ENCODE measurements around the gene ATAD3B. TPM values are rescaled to one million over a fixed set of nuclear protein-coding genes. Genes with fewer than 3 reads are reported as not detected.
A peak's percentile ranks its signal among the peaks of the same experiment; 100 is the strongest.
"Not testable (repeated sequence)": the region's sequence is repeated elsewhere in the genome, so short reads cannot be mapped to it uniquely, and the experiment has no call there.

Gene ATAD3B
- total RNA-seq, 2 experiments from 2014 or later = 26.5 to 34.6 TPM

DNA sequence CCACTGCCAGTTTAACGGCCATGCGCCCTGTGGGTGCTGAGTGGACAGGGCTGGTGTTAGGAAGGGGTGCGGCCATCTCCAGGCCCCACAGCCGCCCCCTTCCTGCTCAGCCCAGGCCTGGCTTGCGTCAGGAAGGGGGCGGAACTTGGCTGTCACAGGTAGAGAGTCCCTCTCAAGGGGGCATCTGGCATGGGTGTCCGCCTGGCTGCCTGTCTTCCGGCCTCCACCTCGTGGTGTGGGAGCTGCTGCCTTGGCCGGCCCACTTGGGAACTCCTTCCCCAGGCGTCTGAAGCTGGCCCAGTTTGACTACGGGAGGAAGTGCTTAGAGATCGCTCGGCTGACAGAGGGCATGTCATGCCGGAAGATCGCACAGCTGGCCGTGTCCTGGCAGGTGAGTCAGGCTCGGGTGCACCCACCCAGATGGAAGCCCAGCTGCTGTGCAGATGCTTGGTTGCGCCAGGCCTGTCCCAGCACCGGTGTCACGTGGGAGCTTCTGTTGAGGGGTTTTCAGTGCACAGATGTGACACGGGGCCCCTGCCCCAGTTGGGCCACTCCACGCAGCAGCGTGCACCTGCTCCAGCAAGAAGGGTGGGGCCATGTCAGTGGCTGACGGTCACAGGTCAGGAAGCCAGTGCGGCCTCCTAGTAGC is 9.1 kb upstream of the ATAD3B start:
- H3K4me1 Mint-ChIP-seq = peaks cover 2% of the 10 kb centered on the region
- H3K4me3 Mint-ChIP-seq = peak overlapping the region; percentile 36
- H3K9me3 Mint-ChIP-seq = no peaks in the 10 kb centered on the region
- no peaks in the 10 kb centered on the region for H3K36me3 Mint-ChIP-seq (ENCODE audit: low read depth)
- POLR2A ChIA-PET = no interaction called here
- DNase-seq = no peak
- H3K27ac Mint-ChIP-seq = peak overlapping the region; percentile 66
- peaks cover 2% of the 10 kb centered on the region for H3K27me3 Mint-ChIP-seq
- CTCF ChIA-PET = no interaction called here

DNA sequence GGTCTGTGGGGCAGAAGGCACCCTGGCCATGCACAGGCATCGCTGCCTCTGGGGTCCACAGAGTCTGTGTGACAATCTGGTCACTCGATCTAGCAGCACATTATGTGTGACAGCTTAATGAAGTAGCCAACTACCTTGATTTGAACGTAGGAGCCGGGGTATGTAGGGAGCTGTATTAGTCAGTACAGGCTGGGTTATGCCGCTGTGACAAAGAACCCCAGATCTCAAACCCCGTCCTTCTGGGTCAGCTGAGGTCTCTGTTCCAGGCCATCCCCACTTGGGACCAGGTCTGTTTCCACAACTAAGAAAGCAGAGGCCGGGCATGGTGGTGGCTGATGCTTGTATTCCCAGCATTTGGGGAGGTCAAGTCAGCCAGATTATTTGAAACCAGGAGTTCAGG is 8.3 kb upstream of the ATAD3B start:
- ChIA-PET CTCF (no interaction called here), POLR2A (no interaction called here)
- no peak for DNase-seq
- Mint-ChIP-seq H3K36me3 (ENCODE audit: low read depth) (no peaks in the 10 kb centered on the region), H3K27me3 (peaks cover 2% of the 10 kb centered on the region), H3K4me3 (no peak overlapping the region), H3K9me3 (no peaks in the 10 kb centered on the region), H3K4me1 (peaks cover 2% of the 10 kb centered on the region), H3K27ac (no peak overlapping the region)

DNA sequence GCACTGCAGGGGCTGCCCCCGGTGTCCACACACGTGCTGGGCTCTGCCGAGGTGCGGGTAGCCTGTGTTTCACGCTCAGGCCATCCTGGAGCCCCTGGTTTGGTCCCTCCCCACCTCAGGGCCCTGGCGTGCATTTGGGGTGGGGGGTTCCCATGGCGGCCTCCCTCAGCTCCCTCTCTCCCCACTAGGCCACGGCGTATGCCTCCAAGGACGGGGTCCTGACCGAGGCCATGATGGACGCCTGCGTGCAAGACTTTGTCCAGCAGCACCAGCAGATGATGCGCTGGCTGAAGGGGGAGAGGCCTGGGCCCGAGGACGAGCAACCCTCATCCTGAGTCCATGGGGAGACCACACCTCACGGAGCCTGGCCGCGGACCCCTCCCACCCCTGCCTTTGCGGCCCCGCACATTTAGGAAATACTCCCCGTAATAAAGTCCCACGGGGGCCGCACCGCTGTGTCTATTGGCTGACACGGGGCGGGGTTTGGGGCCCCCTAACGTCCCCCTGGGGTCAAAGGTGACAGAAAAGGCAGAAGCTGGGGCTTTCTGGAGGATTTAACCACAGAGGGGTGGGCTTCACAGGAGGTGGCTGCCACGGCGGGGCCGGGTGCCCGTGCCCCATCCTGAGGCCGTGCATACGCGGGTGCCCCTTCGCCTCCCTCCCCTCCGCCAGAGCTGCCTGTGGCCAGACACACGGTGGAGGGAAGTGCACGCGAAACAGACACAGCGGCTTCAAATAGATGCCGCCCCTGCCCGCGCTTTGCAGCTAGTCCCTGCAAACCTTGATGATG is 3.2 kb upstream of the ATAD3B start:
- H3K4me3 Mint-ChIP-seq; DNase-seq; CTCF ChIA-PET; H3K9me3 Mint-ChIP-seq; H3K36me3 Mint-ChIP-seq (ENCODE audit: low read depth); H3K27me3 Mint-ChIP-seq; POLR2A ChIA-PET; H3K27ac Mint-ChIP-seq: not testable (repeated sequence)
- peaks cover 24% of the 10 kb centered on the region for H3K4me1 Mint-ChIP-seq

DNA sequence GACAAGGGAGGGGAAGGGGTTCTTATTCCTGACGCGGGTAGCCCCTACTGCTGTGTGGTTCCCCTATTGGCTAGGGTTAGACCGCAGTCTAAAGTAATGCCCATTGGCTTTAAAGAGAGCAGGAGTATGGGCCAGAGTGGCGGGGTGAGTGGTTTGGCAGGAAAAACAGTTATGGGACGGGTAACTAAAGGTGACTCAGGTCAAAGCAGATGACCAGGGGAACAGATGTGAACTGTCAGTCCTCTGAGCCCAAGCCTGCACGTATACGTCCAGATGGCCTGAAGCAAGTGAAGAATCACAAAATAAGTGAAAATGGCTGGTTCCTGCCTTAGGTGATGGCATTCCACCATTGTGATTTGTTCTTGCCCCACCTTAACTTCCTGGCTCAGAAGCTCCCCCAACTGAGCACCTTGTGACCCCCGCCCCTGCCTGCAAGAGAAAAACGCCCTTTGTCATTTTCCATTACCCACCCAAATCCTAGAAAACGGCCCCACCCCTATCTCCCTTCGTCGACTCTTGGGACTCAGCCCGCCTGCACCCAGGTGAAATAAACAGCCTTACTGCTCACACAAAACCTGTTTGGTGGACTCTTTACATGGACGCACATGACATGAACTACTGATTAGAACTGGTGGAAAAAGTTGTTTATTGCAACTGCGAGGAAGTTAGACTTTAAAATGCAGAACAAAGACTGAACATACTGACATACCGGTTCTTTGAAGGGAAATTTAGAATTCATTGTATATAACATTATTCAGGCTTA is 758 bp upstream of the ATAD3B start:
- H3K4me1 Mint-ChIP-seq = peaks cover 26% of the 10 kb centered on the region
- ChIA-PET POLR2A (no interaction called here), CTCF (no interaction called here)
- peaks cover under 1% of the 10 kb centered on the region for H3K27me3 Mint-ChIP-seq
- H3K4me3 Mint-ChIP-seq = peak overlapping the region; percentile 81
- H3K27ac Mint-ChIP-seq = peak overlapping the region; percentile 83
- peak; percentile 23 for DNase-seq
- H3K9me3 Mint-ChIP-seq = no peaks in the 10 kb centered on the region
- no peaks in the 10 kb centered on the region for H3K36me3 Mint-ChIP-seq (ENCODE audit: low read depth)

DNA sequence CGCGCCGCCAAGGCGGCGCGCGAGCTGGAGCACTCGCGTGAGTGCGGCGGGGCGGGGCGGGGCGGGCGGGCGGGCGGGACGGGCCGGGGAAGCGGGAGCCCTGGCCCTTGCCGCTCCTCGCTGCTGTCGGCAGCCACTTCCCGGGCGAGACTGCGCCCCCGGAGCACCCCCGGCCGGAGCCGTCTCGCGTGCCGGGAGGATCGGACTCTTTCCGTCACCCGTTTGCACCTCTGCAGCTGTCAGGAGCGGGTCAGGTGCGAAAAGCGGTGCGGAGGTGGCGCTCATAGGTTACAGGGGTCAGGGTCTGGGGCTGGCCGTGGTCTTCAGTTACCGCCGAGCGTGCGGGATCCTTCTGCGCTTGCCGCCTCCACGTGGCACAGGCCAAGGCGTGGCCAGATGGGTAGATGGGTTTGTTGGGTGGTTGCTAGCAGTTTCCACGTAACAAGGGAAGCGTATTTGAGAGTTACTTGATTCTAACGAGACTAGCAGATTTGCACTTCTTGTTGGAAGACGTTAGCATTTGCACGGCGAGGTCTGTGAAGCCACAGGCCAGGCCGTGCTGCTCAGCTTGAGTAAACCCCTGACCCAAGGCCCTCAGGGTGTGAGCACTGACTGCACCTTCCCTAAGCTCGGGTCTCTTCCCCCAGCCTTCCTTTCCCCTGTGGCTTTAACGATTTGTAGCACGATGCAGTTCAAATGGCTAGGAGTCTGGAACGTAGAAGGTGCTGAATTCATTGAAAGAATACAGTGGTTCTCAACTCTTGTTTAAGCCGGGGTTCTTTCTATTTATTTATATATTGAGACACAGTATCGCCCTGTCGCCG is 700 bp downstream of the ATAD3B start:
- Mint-ChIP-seq H3K4me1 (peaks cover 26% of the 10 kb centered on the region), H3K4me3 (peak overlapping the region; percentile 77), H3K27ac (peak overlapping the region; percentile 85)
- POLR2A ChIA-PET; H3K36me3 Mint-ChIP-seq (ENCODE audit: low read depth); H3K9me3 Mint-ChIP-seq; CTCF ChIA-PET; H3K27me3 Mint-ChIP-seq; DNase-seq: not testable (repeated sequence)

GRCh38 chr1:1476011-1476410 is 4.4 kb downstream of the ATAD3B start:
- CTCF ChIA-PET, H3K9me3 Mint-ChIP-seq, POLR2A ChIA-PET: not testable (repeated sequence)

GRCh38 chr1:1477206-1477605 is 5.6 kb downstream of the ATAD3B start:
- CTCF ChIA-PET = no interaction called here
- Mint-ChIP-seq H3K4me3 (no peak overlapping the region), H3K36me3 (ENCODE audit: low read depth) (peaks cover 24% of the 10 kb centered on the region), H3K27me3 (no peaks in the 10 kb centered on the region), H3K27ac (no peak overlapping the region), H3K9me3 (no peaks in the 10 kb centered on the region), H3K4me1 (peaks cover 12% of the 10 kb centered on the region)
- no peak for DNase-seq
- POLR2A ChIA-PET = no interaction called here

More at GRCh38 chr1:1476011-1476410, 4.4 kb downstream of the ATAD3B start:
- H3K4me1 Mint-ChIP-seq = peaks cover 13% of the 10 kb centered on the region
- not testable (repeated sequence) for H3K27me3 Mint-ChIP-seq, H3K4me3 Mint-ChIP-seq, DNase-seq, H3K27ac Mint-ChIP-seq
- H3K36me3 Mint-ChIP-seq (ENCODE audit: low read depth) = peaks cover 19% of the 10 kb centered on the region

- Mint-ChIP-seq H3K4me1 (no peaks in the 10 kb centered on the region), H3K27me3 (no peaks in the 10 kb centered on the region), H3K27ac (no peak overlapping the region), H3K4me3 (no peak overlapping the region), H3K9me3 (no peaks in the 10 kb centered on the region), H3K36me3 (ENCODE audit: low read depth) (peaks cover 26% of the 10 kb centered on the region)
- ChIA-PET POLR2A (no interaction called here), CTCF (no interaction called here)
- no peak for DNase-seq
These were observed 8.3 kb downstream of the ATAD3B start for GRCh38 chr1:1479547-1480487.

- DNase-seq, H3K4me1 Mint-ChIP-seq, CTCF ChIA-PET, H3K9me3 Mint-ChIP-seq, H3K27ac Mint-ChIP-seq, POLR2A ChIA-PET, H3K4me3 Mint-ChIP-seq, H3K27me3 Mint-ChIP-seq: not testable (repeated sequence)
- peaks cover 26% of the 10 kb centered on the region for H3K36me3 Mint-ChIP-seq (ENCODE audit: low read depth)
These were observed 8.9 kb downstream of the ATAD3B start for GRCh38 chr1:1480488-1480867.

DNA sequence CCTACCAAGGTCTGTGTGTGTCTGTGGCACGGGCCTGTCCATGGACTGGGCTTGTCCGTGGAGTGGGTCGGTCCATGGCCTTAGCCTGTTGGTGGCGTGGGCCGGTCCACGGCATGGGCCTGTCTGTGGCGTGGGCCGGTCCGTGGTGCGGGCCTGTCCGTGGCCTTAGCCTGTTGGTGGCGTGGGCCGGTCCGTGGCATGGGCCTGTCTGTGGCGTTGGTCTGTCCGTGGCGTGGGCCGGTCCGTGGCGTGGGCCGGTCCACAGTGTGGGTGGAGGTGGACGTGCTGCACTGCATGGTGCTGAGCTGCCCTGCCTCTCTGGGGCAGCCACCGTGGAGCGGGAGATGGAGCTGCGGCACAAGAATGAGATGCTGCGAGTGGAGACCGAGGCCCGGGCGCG is 10.2 kb downstream of the ATAD3B start:
- H3K9me3 Mint-ChIP-seq, H3K27ac Mint-ChIP-seq, H3K4me1 Mint-ChIP-seq, POLR2A ChIA-PET, CTCF ChIA-PET, DNase-seq, H3K4me3 Mint-ChIP-seq, H3K27me3 Mint-ChIP-seq: not testable (repeated sequence)
- H3K36me3 Mint-ChIP-seq (ENCODE audit: low read depth) = peaks cover 26% of the 10 kb centered on the region

- Mint-ChIP-seq H3K4me1 (no peaks in the 10 kb centered on the region), H3K4me3 (no peak overlapping the region), H3K27me3 (no peaks in the 10 kb centered on the region), H3K36me3 (ENCODE audit: low read depth) (peaks cover 24% of the 10 kb centered on the region), H3K27ac (no peak overlapping the region), H3K9me3 (no peaks in the 10 kb centered on the region)
- ChIA-PET CTCF (no interaction called here), POLR2A (no interaction called here)
- DNase-seq = no peak
These were observed 11.3 kb downstream of the ATAD3B start for GRCh38 chr1:1482856-1483255.

GRCh38 chr1:1483714-1484113 is 12.1 kb downstream of the ATAD3B start:
- H3K4me1 Mint-ChIP-seq = no peaks in the 10 kb centered on the region
- POLR2A ChIA-PET = no interaction called here
- CTCF ChIA-PET = no interaction called here

More at GRCh38 chr1:1483714-1484113, 12.1 kb downstream of the ATAD3B start:
- Mint-ChIP-seq H3K27me3 (no peaks in the 10 kb centered on the region), H3K36me3 (ENCODE audit: low read depth) (peaks cover 28% of the 10 kb centered on the region), H3K9me3 (no peaks in the 10 kb centered on the region), H3K27ac (no peak overlapping the region), H3K4me3 (no peak overlapping the region)
- no peak for DNase-seq

All from activated CD4-positive, alpha-beta T cell treated with anti-CD3 and anti-CD28 coated beads, Interleukin-2, amount 10 ng/mL, durations not matched to agents 7 days and 5 days (primary cell).